GM23338 (cell line): ENCODE measurements around the gene TMEM141.

ENCODE experiments used
- CREB1 ChIP-seq: fragments of 250-450 bp; sonication (Bioruptor Pico); IDR thresholded peaks from 2 replicates; pipeline ENCODE4 v1.5.0; 2020; ENCODE audit warnings: low read depth, mild to moderate bottlenecking, moderate library complexity
- ETS1 ChIP-seq: IDR thresholded peaks from 2 replicates; pipeline ENCODE4 v1.6.1; 2016; ENCODE audit warnings: antibody characterized with exemption
- EZH2 ChIP-seq: fragments of 200-600 bp; sonication (generic); IDR thresholded peaks from one replicate; pipeline ENCODE4 v1.8.0; 2017; ENCODE audit warnings: antibody characterized with exemption, mild to moderate bottlenecking, low read depth; ENCODE audit not compliant: unreplicated experiment
- EZH2phosphoT487 ChIP-seq: fragments of 200-600 bp; sonication (generic); IDR thresholded peaks from one replicate; pipeline ENCODE4 v1.8.1; 2018; ENCODE audit warnings: antibody characterized with exemption; ENCODE audit not compliant: unreplicated experiment
- JUNB ChIP-seq: IDR thresholded peaks from one replicate; pipeline ENCODE4 v1.6.1; 2016; ENCODE audit warnings: antibody characterized with exemption; ENCODE audit not compliant: unreplicated experiment
- POLR2AphosphoS5 ChIP-seq: IDR thresholded peaks from 2 replicates; pipeline ENCODE4 v1.6.1; 2016; ENCODE audit warnings: antibody characterized with exemption, low read depth
- REST ChIP-seq: IDR thresholded peaks from one replicate; pipeline ENCODE4 v1.6.1; 2018; ENCODE audit warnings: antibody characterized with exemption; ENCODE audit not compliant: unreplicated experiment
- STAT1 ChIP-seq: IDR thresholded peaks from one replicate; pipeline ENCODE4 v1.6.1; 2016; ENCODE audit warnings: antibody characterized with exemption; ENCODE audit not compliant: unreplicated experiment
- ZNF114 ChIP-seq: fragments of 250-450 bp; sonication (Bioruptor Pico); IDR thresholded peaks from 2 replicates; pipeline ENCODE4 v1.5.0; 2020; ENCODE audit warnings: mild to moderate bottlenecking, moderate library complexity
- ZNF331 ChIP-seq: fragments of 250-450 bp; sonication (Bioruptor Pico); IDR thresholded peaks from 2 replicates; pipeline ENCODE4 v1.5.0; 2020; ENCODE audit warnings: low read depth, mild to moderate bottlenecking, moderate library complexity
- TF ChIP-seq, protein P1 (sequence below), 2 experiments: fragments of 200-600 bp in 1 of 2; sonication (generic) in 1 of 2; conservative IDR thresholded peaks; 2 replicates each; pipeline versions ENCODE4 v1.5.1 to v1.6.1; 2016 to 2017; ENCODE audit warnings: antibody characterized with exemption in 2 of 2, low read depth in 2 of 2, mild to moderate bottlenecking in 2 of 2, moderate library complexity in 1 of 2

DNA sequence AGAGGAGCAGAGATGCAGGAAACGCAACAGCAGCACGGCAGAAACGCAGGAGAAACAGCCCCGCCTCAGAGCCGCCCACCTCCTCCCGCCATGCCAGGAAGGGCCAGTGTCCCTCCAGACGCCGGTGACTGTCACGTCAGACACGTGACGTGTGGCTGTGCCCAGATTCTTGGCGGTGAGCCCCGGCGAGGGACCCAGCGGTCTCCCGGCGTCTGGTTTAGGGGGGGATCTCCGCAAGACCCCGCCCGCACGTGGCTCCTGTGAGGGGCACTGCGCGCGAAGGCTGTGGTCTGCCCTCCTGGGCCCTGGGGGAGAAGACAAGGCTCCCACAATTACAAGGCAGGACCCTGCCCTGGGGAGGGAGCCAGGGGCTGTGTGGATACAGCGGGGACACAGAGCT is 30.7 kb upstream of the TMEM141 start:
- TF ChIP-seq, protein P1, sequence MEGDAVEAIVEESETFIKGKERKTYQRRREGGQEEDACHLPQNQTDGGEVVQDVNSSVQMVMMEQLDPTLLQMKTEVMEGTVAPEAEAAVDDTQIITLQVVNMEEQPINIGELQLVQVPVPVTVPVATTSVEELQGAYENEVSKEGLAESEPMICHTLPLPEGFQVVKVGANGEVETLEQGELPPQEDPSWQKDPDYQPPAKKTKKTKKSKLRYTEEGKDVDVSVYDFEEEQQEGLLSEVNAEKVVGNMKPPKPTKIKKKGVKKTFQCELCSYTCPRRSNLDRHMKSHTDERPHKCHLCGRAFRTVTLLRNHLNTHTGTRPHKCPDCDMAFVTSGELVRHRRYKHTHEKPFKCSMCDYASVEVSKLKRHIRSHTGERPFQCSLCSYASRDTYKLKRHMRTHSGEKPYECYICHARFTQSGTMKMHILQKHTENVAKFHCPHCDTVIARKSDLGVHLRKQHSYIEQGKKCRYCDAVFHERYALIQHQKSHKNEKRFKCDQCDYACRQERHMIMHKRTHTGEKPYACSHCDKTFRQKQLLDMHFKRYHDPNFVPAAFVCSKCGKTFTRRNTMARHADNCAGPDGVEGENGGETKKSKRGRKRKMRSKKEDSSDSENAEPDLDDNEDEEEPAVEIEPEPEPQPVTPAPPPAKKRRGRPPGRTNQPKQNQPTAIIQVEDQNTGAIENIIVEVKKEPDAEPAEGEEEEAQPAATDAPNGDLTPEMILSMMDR (conservative IDR thresholded peaks at IDR 0.05; ENCODE audit: low read depth in 2 of 2) = no peak
- TF ChIP-seq POLR2AphosphoS5 = no peak
- no peak for TF ChIP-seq ZNF331 (CRISPR knock-in tag)
- no peak for TF ChIP-seq EZH2
- TF ChIP-seq CREB1 (CRISPR knock-in tag) = no peak
- no peak for TF ChIP-seq EZH2phosphoT487
- TF ChIP-seq REST = no peak
- TF ChIP-seq ETS1 = no peak
- TF ChIP-seq JUNB = no peak
- no peak for TF ChIP-seq STAT1
- no peak for TF ChIP-seq ZNF114 (CRISPR knock-in tag)
